Measurements from ENCODE around the gene CMTM4. TPM values are rescaled to one million over a fixed set of nuclear protein-coding genes. Genes with fewer than 3 reads are reported as not detected.
"Not testable (repeated sequence)": the region's sequence is repeated elsewhere in the genome, so short reads cannot be mapped to it uniquely, and the experiment has no call there.

CMTM4 gene
- total RNA-seq, 1 experiment from 2014 or later, result 23.4 TPM

DNA sequence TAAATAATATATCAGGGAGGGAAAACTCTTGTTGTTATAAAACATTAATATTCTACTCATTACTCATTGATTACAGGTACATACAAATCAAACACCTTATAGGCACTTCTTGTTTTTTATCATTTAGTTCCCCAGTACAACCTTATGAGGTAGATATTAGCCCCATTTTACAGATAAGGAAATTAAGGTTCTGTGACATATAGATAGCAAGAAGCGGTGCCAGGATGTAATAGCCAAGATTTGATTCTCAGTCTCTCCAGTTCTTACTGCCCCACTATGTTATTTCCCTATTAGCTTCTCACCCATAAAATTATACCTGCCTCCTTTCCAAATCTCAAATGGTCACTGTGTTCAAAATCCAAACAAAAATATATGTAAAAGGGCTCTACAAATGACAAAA lies 55.2 kb downstream of the CMTM4 start:
- DNase-seq (ENCODE audit: low spot score), result no peak

DNA sequence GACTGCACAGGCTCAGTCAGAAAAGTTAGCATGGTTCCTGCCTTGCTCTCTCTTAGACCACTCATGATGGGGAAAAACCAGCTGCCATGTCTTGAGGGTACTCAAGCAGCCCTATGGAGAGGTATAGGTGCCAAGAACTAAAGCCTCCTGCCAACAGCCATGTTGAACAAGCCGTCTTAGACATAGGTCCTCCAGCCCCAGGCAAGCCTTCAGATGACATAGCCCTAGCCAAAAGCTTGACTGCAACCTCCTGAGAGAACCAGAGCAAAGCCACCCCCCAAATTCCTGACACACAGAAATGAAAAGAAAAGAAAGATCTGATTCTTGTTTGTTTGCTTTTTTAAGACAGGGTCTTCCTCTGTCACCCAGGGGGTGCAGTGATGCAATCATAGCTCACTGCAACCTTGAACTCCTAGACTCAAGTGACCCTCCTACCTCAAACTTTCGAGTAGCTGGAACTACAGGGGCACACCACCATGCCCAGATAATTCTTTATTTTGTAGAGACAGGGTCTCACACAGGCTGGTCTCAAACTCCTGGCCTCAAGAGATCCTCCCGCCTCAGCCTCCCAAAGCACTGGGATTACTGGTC lies 55.7 kb downstream of the CMTM4 start:
- DNase-seq (ENCODE audit: low spot score), result no peak

DNA sequence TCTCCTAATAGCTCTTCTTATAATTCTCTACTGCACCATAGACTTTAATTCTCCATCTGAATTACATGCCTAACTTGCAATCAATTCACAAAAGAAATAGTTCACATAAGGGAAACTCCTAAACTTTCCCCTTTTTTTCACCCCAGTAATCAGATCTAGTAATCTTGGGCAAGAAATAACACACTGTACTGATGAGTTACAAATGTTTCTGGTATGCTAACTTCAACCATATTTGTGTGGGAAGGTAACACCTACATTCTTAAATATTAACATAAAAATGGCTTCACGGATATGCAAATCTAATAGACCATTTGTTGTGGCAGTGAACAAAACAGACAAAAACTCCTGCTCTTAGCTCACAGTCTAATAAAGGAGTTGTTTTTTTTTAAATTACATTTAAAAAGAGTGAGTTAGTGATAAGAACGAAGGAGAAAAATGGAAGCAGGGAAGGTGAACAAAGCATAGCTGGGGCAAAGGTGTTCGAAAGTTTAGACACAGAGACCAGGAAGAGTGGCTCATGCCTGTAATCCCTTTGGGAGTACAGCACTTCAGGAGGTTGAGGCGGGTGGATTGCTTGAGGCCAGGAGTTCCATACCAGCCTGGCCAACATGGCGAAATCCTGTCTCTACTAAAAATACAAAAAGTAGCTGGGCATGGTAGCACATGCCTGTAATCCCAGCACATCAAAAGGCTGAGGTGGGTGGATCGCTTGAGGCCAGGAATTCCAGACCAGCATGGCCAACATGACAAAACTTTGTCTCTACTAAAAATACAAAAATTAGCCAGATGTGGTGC lies 57.3 kb downstream of the CMTM4 start:
- no peak for DNase-seq (ENCODE audit: low spot score)

DNA sequence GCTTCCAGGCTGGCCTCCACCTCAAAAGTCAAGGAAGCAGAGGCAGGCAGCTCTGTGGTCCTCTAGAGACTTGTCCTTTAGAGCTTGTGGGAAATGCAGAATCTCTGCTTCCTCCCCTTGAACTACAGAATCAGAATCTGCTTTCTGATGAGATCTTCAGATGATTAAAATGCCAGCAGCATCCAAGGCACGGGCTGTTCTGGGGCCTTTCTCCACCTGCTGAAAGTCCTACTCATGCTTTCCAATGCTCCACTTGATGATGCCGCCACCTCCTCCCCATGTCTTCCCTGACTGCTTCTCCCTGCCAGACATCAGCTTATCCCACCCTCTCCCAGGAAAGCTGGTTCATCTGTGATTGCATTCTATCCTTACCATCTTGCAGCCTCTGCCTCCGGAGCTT lies 58.7 kb downstream of the CMTM4 start:
- DNase-seq (ENCODE audit: low spot score), result no peak

DNA sequence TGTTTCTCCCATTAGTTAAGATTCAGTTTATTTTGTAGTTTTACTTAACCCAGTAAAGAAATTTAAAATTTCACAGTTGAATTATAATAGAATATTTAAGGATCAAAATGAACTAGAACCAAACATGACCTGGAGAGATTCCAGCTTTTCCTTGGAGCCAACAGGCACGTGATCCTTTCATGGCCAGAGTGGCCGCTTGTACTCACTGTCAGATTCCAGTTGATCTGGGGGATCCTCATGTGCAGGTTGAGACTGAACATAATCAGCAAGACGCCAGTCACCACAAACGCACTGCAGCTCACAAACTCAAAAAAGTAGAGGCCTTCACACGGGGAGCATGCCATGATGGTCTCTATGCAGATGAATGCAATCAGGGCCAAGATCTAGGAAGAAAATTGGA lies 60.3 kb downstream of the CMTM4 start:
- DNase-seq (ENCODE audit: low spot score), result no peak

DNA sequence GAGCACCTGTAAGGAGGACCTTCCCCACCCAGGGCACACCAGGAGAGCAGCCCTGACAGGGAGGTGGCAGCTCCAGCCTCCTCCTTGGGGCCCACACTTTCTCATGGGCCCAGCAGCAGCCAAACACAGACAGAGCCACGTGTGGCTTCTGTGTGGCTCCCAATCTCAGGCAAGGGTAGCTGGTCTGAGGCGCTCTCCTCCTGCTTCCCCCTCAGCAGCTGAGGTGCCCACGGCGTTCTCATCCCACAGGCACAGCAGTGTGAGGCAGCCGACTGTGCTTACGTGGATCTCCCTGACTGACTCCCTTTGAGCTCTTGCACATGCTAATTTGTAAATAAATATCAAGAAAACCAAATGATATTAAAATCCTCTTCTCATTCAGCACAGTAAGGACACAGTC lies 61.1 kb downstream of the CMTM4 start:
- DNase-seq (ENCODE audit: low spot score), result no peak

DNA sequence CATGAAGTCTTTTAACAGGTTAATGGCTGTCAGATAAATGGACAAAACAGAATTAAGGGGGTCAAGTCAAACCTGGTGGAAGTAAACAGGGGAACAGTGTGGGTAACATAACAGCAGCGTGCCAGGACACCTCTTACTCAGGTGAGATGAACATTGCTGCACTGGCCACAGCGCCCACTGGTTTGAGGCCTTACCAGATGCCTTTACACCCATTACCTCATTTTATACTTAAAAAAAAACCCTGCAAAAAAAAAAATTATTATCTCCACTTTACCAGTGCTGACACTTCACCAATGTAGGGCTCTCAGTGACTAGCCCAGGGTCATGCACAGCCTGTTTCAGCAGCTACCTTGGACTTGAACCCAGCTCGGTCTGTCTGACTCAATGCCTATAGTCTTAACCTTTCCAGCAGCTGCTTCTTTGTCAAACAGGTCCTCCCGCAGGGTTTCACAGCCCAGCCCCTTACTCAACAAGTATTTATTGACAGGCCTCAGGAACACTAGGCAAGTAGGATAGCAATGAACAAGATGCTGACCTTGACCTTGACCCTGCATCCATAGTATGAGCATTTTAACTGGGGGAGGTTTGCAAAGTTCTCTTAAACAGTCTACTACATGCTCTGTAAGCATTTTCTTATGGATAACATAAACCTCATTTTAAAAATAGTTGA lies 61.9 kb downstream of the CMTM4 start:
- no peak for DNase-seq (ENCODE audit: low spot score)

DNA sequence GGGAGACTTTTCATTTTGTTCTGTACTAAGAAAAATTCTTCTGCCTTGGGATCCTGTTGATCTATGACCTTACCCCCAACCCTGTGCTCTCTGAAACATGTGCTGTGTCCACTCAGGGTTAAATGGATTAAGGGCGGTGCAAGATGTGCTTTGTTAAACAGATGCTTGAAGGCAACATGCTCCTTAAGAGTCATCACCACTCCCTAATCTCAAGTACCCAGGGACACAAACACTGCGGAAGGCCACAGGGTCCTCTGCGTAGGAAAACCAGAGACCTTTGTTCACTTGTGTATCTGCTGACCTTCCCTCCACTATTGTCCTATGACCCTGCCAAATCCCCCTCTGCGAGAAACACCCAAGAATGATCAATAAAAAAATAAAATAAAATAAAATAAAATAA lies 65.0 kb downstream of the CMTM4 start:
- not testable (repeated sequence) for DNase-seq (ENCODE audit: low spot score)

DNA sequence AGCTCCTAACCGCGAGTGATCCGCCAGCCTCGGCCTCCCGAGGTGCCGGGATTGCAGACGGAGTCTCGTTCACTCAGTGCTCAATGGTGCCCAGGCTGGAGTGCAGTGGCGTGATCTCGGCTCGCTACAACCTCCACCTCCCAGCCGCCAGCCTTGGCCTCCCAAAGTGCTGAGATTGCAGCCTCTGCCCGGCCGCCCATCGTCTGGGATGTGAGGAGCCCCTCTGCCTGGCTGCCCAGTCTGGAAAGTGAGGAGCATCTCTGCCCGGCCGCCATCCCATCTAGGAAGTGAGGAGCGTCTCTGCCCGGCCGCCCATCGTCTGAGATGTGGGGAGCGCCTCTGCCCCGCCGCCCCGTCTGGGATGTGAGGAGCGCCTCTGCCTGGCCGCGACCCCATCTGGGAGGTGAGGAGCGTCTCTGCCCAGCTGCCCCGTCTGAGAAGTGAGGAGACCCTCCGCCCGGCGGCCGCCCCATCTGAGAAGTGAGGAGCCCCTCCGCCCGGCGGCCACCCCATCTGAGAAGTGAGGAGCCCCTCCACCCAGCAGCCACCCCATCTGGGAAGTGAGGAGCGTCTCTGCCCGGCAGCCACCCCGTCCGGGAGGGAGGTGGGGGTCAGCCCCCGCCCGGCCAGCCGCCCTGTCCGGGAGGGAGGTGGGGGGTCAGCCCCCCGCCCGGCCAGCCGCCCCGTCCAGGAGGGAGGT lies 65.8 kb downstream of the CMTM4 start:
- not testable (repeated sequence) for DNase-seq (ENCODE audit: low spot score)

DNA sequence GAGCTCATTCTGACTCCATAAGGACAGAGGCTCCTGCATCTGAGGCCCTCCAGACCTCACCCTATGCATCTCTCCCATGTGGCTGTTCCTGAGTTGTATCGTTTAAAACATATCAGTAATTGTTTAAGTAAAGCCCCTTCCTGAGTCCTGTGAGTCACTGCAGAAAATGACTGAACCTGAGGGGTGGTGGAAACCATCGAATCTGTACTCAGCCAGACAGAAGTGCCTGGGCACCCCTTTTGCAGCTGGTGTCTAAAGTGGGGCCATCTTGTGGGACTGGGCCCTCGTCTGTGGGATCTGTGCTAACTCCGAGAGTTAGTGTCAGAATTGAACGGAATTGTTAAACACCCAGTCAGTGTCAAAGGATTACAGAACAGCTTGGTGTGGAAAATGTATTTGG lies 66.7 kb downstream of the CMTM4 start:
- DNase-seq (ENCODE audit: low spot score), result no peak

DNA sequence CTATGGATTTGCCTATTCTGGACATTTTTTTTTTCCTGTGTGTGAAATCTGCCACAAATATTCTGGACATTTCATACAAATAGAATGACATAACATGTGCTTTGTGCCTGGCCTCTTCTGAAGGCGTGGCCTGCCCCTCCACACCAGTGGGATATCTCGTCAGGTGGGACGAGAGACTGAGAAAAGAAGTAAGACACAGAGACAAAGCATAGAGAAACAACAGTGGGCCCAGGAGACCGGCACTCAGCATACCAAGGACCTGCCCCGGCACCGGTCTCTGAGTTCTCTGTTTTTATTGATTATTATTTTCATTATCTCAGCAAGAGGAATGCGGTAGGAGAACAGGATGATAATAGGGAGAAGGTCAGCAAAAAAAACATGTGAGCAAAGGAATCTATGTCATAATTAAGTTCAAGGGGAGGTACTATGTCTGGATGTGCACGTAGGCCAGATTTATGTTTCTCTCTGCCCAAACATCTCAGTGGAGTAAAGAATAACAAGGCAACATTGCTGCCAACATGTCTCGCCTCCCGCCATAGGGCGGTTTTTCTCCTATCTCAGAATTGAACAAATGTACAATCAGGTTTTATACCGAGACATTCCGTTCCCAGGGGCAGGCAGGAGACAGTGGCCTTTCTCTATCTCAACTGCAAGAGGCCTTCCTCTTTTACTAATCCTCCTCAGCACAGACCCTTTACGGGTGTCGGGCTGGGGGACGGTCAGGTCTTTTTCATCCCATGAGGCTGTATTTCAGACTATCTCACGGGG lies 68.7 kb downstream of the CMTM4 start:
- not testable (repeated sequence) for DNase-seq (ENCODE audit: low spot score)

DNA sequence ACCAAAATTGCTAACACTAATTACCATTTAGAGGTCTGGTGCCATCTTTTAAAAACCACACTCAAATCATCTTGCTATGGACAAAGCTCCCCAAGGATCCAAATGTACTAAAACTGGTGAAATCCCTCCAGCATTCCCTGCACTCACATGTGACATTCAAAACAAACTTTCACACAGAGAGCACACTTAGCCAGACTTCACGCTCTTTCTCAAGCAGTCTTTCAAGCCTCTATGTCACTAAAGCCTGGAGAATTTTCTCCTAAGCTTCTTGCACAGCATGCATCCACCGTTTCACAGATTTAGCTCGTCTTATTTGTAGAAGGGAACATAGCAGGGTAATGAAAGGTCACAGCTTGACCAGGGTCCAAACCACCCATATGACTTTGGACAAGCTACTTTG lies 72.8 kb downstream of the CMTM4 start:
- DNase-seq (ENCODE audit: low spot score), result no peak

DNA sequence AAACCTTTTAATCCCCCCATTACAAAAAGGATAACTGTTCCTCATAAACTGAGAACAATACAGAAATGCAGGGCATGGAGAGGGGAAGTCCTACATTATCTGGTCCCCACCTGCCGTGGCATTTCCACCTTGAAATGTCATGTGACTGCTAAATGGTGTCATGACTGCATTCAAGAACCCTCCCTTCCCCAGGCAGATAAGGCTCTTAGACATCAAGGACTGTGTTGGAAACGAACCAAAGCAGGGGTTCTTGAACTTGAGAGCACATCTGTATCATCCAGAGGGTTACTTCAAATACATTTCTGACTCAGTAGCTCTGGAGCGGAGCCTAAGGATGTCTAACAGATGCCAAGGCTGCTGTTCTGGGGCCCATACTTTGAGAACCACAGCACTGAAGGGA lies 73.7 kb downstream of the CMTM4 start:
- DNase-seq (ENCODE audit: low spot score), result no peak

DNA sequence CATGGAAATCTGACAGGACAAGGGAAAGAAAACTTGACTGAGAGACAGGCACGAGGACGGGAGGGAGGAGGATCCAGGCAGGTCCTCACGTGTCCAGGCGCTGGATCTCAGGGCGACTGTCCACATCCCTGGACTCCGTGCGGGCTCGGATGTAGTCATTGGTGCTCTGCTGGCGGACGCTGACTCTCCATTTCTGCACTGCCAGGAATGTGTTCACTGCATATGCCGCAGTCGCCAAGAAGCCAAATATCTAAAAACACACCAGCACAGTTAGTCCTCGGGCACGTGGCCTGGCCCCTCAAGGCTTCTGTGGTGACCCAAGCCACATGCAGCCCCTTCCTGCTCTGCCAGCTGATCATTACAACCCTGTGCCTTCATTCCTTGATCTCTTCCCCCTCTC lies 74.6 kb downstream of the CMTM4 start:
- no peak for DNase-seq (ENCODE audit: low spot score)

DNA sequence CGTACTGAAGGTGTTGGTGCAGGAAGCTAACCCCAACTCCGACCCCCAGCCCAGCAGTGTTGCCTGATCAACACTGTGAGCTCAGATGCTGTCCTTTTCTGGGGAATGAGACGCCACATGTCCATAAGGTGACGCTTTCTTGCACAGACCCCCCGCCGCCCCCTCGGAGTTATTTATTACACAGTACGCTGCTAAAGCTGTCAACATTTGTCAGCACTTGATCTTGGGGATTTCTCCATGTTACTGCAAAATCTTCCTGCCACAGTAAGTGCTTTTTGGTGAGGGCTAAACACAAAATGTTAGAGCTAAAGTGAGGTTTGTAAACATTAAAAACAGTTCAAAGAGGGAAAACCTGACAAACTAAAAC lies 76.1 kb downstream of the CMTM4 start:
- DNase-seq (ENCODE audit: low spot score), result no peak

DNA sequence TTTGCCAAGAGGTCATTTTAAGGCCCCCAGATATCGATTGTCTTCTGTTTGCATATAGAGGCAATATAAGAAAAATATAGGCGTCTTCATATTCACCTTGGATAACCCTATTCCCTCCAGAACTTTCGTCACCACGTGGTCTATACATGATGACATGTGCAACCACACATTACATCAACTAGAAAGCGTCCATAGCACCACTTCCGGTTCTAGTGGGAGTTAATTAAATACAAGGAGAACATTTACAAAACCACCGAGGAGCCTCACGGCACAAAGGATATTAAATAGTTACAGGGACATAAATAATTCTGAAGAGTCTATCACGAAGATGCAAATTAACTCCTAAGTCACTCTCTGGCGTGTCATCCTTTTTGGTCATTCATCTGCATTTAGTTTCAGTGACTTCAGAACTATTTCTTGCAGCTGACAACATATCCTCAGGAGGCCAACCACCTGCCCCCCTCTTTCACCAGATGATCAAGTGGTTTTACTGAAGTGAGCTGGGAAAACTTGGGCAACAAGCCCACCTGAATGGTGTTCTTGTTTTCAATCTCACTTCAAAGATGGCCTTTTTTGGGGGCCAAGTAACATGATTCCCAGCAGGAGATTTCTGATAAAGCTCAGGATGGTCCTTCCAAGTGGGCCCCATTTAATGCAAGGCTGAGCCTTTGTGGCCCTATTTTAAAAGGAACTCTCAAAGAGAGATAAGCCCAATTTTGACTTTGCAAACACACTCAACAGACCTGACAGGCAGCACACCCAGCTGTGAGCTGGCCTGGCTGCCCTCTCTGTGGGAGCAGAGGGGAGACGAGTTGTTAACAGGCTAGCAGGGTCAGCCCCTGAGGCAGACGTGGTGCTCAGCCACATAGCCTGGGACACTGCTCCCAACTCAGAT lies 76.8 kb downstream of the CMTM4 start:
- DNase-seq (ENCODE audit: low spot score), result peak; percentile 71

DNA sequence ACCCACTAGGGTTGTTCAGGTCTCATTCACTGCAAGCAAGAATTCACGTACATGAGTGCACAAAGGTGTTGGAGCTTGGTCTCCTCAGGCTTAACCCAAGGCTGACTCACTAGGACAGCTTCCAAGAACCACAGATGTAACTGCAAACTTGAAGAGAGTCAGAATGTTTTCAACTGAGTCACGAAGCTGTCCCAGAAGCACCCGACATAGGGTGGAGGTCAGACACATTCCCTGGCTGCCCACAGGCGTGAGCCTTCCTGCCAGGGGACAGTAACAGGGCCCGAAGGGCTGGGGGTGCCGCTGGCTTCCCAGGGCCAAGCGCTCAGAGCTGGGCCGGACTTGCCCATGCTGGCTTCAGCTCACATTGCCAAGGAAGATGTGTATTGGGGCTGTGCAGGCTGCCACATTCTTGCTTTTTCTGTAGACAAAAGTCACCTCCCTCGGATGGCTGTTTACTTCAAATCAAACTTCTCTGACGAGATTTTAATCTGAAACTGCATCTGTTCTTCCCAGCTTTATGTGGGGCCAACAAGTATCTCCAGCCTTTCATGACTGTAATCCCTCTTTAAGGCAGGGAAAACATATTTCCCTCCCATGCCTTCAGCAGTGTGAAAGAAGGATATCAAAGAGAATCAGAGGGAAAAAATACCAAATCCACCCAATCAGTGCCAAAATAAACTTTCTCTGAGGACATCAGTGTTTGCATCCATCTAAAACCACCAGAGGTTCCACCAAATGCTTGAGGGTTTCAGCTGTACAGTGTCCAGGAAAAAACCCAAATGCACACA lies 77.8 kb downstream of the CMTM4 start:
- peak; percentile 54 for DNase-seq (ENCODE audit: low spot score)

DNA sequence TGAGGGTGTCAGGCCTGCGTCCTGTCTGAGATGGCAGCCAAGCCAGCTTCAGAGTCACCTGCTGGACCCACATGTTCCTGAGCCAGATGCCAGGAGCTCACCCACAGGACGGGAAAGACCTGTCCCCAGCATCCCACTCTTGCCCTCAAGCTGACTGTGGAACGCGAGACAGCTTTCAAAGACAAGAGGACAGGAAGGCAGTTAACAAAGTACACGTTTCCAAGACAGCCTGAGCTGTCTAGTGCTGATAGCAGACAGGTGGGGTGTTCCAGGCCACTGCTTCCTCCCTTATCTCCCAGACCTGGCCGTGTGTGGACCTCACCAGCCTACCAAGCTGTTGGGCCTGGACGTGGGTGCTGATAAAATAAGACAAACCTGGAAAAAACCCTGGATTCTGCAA lies 78.8 kb downstream of the CMTM4 start:
- DNase-seq (ENCODE audit: low spot score), result no peak

DNA sequence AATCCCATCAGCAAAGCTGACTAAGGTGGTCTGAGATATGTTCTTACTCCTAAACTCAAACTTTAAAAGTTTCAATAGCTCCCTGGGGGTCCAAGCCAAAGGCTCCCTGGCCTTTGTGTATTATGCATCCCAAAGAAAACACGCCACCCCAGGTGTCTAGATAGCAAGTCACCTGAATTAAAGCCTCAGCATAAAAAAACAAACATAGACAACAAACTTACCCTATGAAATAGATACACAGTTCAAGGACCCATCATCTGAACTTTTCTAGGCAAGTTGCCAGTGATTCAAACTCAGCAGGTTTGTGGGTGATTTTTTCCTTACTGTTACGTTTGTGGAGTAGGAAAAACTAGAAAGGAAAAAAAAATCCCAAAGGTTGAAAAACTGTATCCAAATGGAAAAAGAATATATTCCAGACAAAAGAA lies 79.5 kb downstream of the CMTM4 start:
- no peak for DNase-seq (ENCODE audit: low spot score)

DNA sequence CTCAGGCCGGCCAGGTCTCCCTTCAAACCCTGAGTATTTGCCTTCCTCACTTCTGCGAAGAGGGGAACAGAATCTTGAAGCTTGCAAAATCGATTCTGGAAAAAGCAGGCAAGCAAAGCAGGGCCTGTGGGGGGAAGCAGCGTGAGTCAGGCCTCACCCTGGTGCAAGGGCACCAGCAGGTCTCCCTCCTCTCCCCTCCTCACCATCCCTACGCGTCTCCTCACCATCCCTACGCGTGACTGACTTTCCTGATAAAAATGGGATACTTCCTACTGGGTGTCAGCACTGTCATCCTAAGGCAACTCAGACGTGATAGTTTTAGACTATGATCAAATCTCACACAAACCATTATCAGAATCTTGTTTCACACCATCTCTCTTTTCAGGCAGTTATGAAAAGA lies 80.0 kb downstream of the CMTM4 start:
- no peak for DNase-seq (ENCODE audit: low spot score)
